Transverse colon (tissue), 4 donors: ENCODE measurements around the gene DIO2. TPM values are rescaled to one million over a fixed set of nuclear protein-coding genes. Genes with fewer than 3 reads are reported as not detected.

Source experiments
- DNase-seq: peaks from one replicate; pipeline ENCODE4 v3.0.0-alpha.2; 2019
- H3K27ac ChIP-seq, 4 donors: fragments of 200-600 bp; sonication (generic); 2 replicates each; pipeline ENCODE4 v1.5.1; 2016 to 2018; ENCODE audit warnings: inconsistent platforms in 4 of 4
- H3K27me3 ChIP-seq: fragments of 200-600 bp; sonication (generic); 2 replicates; pipeline ENCODE4 v1.5.1; 2017; ENCODE audit warnings: inconsistent platforms
- H3K36me3 ChIP-seq, 4 donors: fragments of 200-600 bp; sonication (generic); 2 replicates each; pipeline ENCODE4 v1.5.1; 2017 to 2019; ENCODE audit warnings: inconsistent platforms in 4 of 4
- H3K4me1 ChIP-seq, 4 donors: fragments of 200-600 bp; sonication (generic); 2 replicates each; pipeline ENCODE4 v1.5.1; 2017 to 2020; ENCODE audit warnings: inconsistent platforms in 4 of 4
- H3K4me3 ChIP-seq, 4 donors: fragments of 200-600 bp; sonication (generic); 1 replicate in 1 of 4; 2 replicates in 3 of 4; pipeline versions ENCODE4 v1.5.1 to v1.6.1; 2017 to 2019; ENCODE audit warnings: inconsistent platforms in 4 of 4
- H3K9me3 ChIP-seq, 2 donors: fragments of 200-600 bp; sonication (generic); 2 replicates each; pipeline ENCODE4 v1.5.1; 2017 to 2019; ENCODE audit warnings: inconsistent platforms in 2 of 2
- CTCF ChIP-seq, 5 experiments: fragments of 200-600 bp in 3 of 5; fragments of 450-650 bp in 2 of 5; sonication (generic) in 3 of 5; IDR thresholded peaks; 1 replicate in 2 of 5; 2 replicates in 3 of 5; pipeline ENCODE4 v1.5.1; 2016 to 2017; ENCODE audit warnings: antibody characterized with exemption in 5 of 5, inconsistent platforms in 3 of 5, mild to moderate bottlenecking in 2 of 5, moderate library complexity in 1 of 5
- EP300 ChIP-seq: sonication (generic); formaldehyde crosslinking; IDR thresholded peaks from one replicate; pipeline ENCODE4 v1.6.1; 2017; ENCODE audit warnings: antibody characterized with exemption, low read depth
- POLR2A ChIP-seq: fragments of 450-650 bp; IDR thresholded peaks from one replicate; pipeline ENCODE4 v1.6.1; 2016; ENCODE audit warnings: antibody characterized with exemption, mild to moderate bottlenecking, moderate library complexity
- POLR2AphosphoS5 ChIP-seq, 3 donors: sonication (generic); formaldehyde crosslinking; IDR thresholded peaks; one replicate each; pipeline ENCODE4 v1.6.1; 2016; ENCODE audit warnings: antibody characterized with exemption in 3 of 3
- WGBS, 2 donors: methylation state at CpG; one replicate each; pipeline ENCODE4 v1.1.5; 2018; ENCODE audit warnings: low coverage in 1 of 2; 5-methylcytosine and 5-hydroxymethylcytosine counted together
- in situ Hi-C, 4 donors: fragments of 200-750 bp; cut with MboI; loops; one replicate each; pipeline versions ENCODE4 v1.15.0 to v1.15.1; 2017; ENCODE audit warnings: low sequenced_read_pairs in 3 of 4, low pct_ligation_motif_present in 1 of 4, low pct_unique_long_range_greater_than_20kb in 1 of 4
- intact Hi-C: fragments of 100-400 bp; cut with DNase I; formaldehyde crosslinking; loops from one replicate; pipeline ENCODE4 v1.15.1; 2023; ENCODE audit warnings: low total_unique reads
- total RNA-seq, 4 donors: library from RNA; depleted of rRNA; stranded (reverse); fragments of >200 nt; gene quantifications; one replicate each; pipeline ENCODE4 v1.1.0, GENCODE V29; 2016

Gene DIO2
- total RNA-seq, 4 donors from 2014 or later, result 0.68 to 4.0 (median 0.95) TPM; not detected in 1

DNA sequence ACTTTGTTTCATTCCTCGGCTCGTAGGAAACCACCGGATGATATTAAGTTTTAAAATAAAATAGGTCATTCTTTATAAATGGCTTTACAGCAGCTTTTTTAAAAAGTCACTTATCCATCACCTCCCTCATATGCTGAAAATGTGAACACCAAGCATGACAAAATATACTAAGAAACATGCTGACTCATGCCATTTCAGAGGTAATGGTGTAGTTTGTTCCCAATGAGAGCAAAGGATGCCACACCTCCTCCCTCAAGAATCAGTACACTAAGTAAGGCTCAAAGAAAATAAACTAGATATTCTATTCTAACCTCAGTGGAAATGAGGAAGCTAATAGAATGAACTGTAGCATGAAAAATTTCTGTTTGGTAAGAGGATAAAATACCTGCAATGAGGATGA lies 5.5 kb upstream of the DIO2 start:
- Histone ChIP-seq H3K9me3 (no peaks in the 10 kb centered on the region), H3K4me1 (peaks cover 0 to 5% (median 0%) of the 10 kb centered on the region in 4 donors), H3K27me3 (no peaks in the 10 kb centered on the region), H3K36me3 (no peaks in the 10 kb centered on the region), H3K4me3 (no peak overlapping the region), H3K27ac (no peak overlapping the region)
- no peak for TF ChIP-seq POLR2A
- TF ChIP-seq CTCF (IDR thresholded peaks at IDR 0.05), result no peak
- no peak for TF ChIP-seq EP300
- no peak for TF ChIP-seq POLR2AphosphoS5 (IDR thresholded peaks at IDR 0.05)
- intact Hi-C loops (no loop called here), in situ Hi-C loops (no loop called here)
- WGBS, 2 donors, result 83 to 95% methylated on average over 3 of the region's 3 CpGs
- DNase-seq, result no peak

DNA sequence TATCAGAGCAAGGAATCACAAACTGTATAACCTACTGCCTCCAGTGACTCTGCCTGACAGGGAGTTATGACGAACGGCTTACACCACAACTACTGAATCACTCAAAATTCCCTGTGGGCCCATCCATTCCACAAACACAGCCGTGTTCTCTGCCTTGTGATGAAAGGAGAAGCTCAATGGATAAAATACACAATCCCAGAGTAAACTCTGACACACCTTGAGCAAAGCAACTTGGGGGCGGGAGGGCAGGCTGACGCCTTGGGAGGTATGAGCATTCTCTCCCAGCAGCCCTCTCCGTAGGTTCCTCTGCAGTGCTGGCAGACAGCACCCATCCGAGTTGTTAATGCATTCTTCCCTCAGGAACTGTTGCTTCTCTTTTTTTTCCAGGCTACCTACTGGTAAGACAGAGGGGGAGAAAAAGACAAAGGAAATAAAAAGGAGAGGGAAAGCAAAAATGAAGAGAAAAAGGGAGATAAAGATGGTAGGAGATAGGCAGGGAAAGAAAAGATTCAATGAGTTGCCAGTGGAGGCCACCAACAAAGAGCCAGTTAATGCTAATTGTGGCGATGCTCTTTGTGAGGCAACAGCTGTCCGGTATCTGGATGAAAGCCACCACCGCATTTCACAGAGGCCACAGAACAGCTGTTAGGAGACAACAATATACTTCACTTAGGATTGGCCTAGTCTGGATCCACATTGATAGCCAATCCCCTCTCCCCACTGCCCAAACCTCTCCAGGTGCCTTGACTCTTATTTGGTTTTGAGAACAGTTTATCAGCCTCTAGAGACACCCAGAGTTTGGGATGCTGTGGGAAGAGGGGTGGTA lies 4.7 kb upstream of the DIO2 start:
- TF ChIP-seq CTCF (IDR thresholded peaks at IDR 0.05) (no peak), POLR2AphosphoS5 (IDR thresholded peaks at IDR 0.05) (no peak), POLR2A (no peak), EP300 (no peak)
- Histone ChIP-seq H3K36me3 (no peaks in the 10 kb centered on the region), H3K27me3 (no peaks in the 10 kb centered on the region), H3K27ac (no peak overlapping the region), H3K4me1 (peaks cover 0 to 5% (median 0%) of the 10 kb centered on the region in 4 donors), H3K9me3 (no peaks in the 10 kb centered on the region), H3K4me3 (no peak overlapping the region)
- 41 to 44% methylated on average over 7 to 10 of the region's 10 CpGs for WGBS, 2 donors
- in situ Hi-C loops, result no loop called here
- intact Hi-C loops, result no loop called here
- peak; percentile 11 for DNase-seq

DNA sequence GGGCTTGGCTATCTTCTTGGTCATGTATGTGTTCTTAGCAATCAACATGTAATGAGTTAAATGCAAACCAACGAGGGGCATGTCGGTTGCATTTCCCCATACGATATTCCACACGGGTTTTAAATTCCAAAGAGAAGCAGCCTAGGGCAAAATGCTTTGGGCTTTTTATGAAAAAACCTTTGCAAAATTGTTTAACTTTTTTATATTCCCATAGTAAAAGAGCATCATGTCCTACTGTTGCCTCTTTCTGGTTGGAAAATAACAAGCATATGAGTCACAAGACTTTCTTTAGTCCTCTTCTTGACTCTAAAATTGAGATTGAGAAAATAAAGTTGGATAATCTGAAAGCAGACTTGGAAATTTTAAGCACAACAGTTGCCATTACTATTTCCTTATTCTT lies 3.8 kb upstream of the DIO2 start:
- H3K9me3 ChIP-seq, result no peaks in the 10 kb centered on the region
- intact Hi-C loops (no loop called here), in situ Hi-C loops (no loop called here)
- DNase-seq, result no peak
- H3K27me3 ChIP-seq, result no peaks in the 10 kb centered on the region
- H3K36me3 ChIP-seq, result no peaks in the 10 kb centered on the region
- 79 to 87% methylated on average over 4 of the region's 4 CpGs for WGBS, 2 donors
- no peak overlapping the region for H3K4me3 ChIP-seq
- TF ChIP-seq EP300, result no peak
- TF ChIP-seq CTCF (IDR thresholded peaks at IDR 0.05), result no peak
- no peak for TF ChIP-seq POLR2AphosphoS5 (IDR thresholded peaks at IDR 0.05)
- TF ChIP-seq POLR2A, result no peak
- peaks cover 0 to 5% (median 0%) of the 10 kb centered on the region in 4 donors for H3K4me1 ChIP-seq
- H3K27ac ChIP-seq, result no peak overlapping the region

GRCh38 chr14:80213602-80214001 lies 2.3 kb upstream of the DIO2 start:
- peak in 3 of 5 experiments; percentile 6 to 36 (median 18) for TF ChIP-seq CTCF (IDR thresholded peaks at IDR 0.05)
- no peak for TF ChIP-seq POLR2A
- Histone ChIP-seq H3K36me3 (no peaks in the 10 kb centered on the region), H3K4me3 (no peak overlapping the region), H3K27ac (no peak overlapping the region), H3K27me3 (no peaks in the 10 kb centered on the region), H3K9me3 (no peaks in the 10 kb centered on the region), H3K4me1 (peaks cover 0 to 5% (median 0%) of the 10 kb centered on the region in 4 donors)
- WGBS, 2 donors, result 47 to 66% methylated on average over 3 to 4 of the region's 4 CpGs
- intact Hi-C loops (no loop called here), in situ Hi-C loops (no loop called here)
- DNase-seq, result peak; percentile 8
